ENCODE measurements around the gene DPEP3.
A peak's percentile ranks its signal among the peaks of the same experiment; 100 is the strongest.
"Not testable (repeated sequence)": the region's sequence is repeated elsewhere in the genome, so short reads cannot be mapped to it uniquely, and the experiment has no call there.

The DPEP3 gene, protein sequence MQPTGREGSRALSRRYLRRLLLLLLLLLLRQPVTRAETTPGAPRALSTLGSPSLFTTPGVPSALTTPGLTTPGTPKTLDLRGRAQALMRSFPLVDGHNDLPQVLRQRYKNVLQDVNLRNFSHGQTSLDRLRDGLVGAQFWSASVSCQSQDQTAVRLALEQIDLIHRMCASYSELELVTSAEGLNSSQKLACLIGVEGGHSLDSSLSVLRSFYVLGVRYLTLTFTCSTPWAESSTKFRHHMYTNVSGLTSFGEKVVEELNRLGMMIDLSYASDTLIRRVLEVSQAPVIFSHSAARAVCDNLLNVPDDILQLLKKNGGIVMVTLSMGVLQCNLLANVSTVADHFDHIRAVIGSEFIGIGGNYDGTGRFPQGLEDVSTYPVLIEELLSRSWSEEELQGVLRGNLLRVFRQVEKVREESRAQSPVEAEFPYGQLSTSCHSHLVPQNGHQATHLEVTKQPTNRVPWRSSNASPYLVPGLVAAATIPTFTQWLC

GRCh38 chr16:67979955-67980678 is at the start of gene DPEP3:
Gene DPEP3, minus strand, starts transcription at chr16:67980499. Its CDS starts 119 bp downstream, at chr16:67980380.
- DNase-seq (ENCODE audit: low read depth), result no peak

- no peak for DNase-seq (ENCODE audit: low read depth)
Observed at GRCh38 chr16:68028996-68029395, 48.7 kb upstream of the DPEP3 start.

DNA sequence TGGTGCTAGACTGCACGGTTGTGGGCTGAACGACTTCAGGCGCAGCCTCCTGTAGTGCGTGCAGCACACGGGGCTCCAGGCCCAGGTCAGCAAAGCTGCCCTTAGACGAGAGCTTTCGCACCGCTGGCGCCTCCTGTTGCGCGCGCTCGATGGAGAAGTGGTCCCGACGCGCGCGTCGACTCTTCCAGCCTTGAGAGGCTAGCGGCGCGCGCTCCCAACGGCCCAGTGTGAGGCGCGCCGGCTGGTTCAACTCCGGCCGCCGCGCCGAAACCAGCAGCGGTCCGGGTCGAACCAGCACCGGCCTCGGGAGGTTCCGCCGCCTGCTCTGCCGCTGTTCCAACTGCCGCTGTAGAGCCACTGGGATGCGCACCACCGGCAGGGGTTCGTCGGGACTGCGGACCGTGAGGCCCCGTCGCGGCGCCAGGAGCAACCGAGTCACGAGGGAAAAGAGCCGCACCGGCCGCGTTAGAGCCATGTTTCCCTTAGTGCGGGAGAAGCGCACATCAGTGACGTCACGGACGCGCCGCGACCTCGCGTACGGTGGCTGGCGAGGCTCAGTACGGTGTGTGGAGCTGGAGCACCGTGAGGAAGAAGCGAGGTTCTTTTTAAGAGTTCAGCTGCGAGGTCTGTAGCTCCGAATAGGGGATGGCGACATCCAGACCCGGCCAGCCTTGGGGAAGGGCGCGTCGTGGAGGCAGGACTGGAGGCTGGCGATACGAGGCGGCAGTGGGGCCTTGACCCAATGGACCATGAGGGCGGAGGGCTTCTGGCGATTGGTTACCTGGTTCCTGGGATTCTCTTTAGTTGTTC is 42.6 kb upstream of the DPEP3 start, which contains the start of the genes DDX28 and DUS2:
Gene DDX28 (minus strand): TSS at position 505 of the 810 bp plus-strand sequence. CDS start 30 bp downstream, at position 475.
Gene DUS2 (plus strand): TSS at position 557 of the 810 bp plus-strand sequence. CDS start 14,740 bp downstream, outside the sequence.
- peak; percentile 90 for DNase-seq (ENCODE audit: low read depth)

- DNase-seq (ENCODE audit: low read depth), result no peak
Observed at GRCh38 chr16:68022278-68022727, 42.0 kb upstream of the DPEP3 start.

GRCh38 chr16:68021490-68021889 is 41.2 kb upstream of the DPEP3 start:
- DNase-seq (ENCODE audit: low read depth), result no peak

GRCh38 chr16:68019167-68019680 is 38.9 kb upstream of the DPEP3 start:
- DNase-seq (ENCODE audit: low read depth), result no peak

DNA sequence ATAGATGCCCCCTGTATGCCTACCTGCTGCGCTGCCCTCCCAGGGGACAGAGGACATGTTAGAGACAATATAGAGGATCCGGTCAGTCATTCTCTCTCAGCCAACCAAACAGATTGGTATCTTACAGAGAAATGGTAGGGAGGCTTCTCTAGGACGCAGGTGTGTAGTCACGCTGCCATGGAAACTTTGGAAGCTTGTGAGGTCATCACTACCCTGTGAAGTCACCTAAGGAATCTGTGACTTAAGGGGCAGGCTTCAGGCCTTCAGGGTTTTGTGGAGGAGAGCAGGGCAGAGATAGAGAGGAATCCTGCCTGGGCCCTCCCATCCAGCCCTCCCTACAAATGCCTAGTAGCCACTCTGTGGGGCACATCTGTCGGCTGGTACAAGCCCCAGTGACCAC is 35.4 kb upstream of the DPEP3 start, which contains the start of gene DPEP2NB:
Gene DPEP2NB (minus strand): TSS at position 231 of the 400 bp plus-strand sequence. CDS start 141 bp downstream, at position 90.
- no peak for DNase-seq (ENCODE audit: low read depth)

- DNase-seq (ENCODE audit: low read depth), result no peak
Observed at GRCh38 chr16:68013440-68013839, 33.1 kb upstream of the DPEP3 start.

DNA sequence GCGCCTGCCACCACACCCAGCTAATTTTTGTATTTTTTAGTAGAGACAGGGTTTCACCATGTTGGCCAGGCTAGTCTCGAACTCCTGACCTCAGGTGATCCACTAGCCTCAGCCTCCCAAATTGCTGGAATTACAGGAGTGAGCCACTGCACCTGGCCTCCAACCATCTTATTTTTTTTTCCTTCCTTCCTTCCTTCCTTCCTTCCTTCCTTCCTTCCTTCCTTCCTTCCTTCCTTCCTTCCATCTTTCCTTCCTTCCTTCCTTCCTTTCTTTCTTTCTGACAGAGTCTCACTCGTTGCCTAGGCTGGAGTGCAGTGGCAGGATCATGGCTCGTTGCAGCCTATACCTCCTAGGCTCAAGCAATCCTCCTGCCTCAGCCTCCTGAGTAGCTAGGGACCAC is 29.6 kb upstream of the DPEP3 start:
- DNase-seq (ENCODE audit: low read depth), result not testable (repeated sequence)

GRCh38 chr16:68009157-68009735 is 28.9 kb upstream of the DPEP3 start:
- DNase-seq (ENCODE audit: low read depth), result no peak

- DNase-seq (ENCODE audit: low read depth), result peak; percentile 63
Observed at GRCh38 chr16:68005786-68006286, 25.5 kb upstream of the DPEP3 start.

- no peak for DNase-seq (ENCODE audit: low read depth)
Observed at GRCh38 chr16:68005211-68005610, 24.9 kb upstream of the DPEP3 start.

DNA sequence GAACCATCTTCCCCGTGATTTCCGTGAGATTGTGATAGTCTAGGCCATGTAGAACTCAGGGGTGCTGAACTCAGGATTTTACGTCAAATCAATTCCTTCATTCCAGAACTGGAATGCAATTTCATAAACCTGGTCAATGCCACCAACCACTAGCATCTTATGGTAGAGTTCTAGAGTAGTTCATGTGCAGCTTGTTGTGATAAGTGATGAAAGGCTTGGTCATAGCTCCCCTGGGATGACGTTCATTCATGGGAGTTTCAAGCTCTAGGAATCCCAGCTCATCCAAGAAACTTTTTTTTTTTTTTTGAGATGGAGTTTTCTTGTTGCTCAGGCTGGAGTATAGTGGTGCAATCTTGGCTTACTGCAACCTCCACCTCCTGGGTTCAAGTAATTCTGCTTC is 22.7 kb upstream of the DPEP3 start:
- no peak for DNase-seq (ENCODE audit: low read depth)

DNA sequence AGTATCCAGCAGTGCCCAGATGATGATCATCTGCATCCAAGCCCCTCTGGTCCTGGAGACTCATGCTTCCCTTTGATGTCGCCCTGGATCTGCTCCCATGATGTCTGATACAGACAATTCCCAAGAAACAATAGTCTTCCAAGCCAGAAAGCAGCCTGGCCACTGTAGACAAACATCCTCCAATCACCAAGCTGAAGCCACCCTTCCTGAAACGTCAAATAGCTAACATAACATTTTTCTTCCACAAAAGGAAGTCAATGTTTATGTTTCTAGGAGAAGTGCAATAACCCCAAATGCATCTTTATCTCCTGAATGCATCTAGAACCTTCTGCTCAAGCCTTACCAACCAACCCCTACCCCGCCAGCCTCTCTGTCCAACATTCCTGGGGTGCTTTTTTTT is 20.2 kb upstream of the DPEP3 start:
- DNase-seq (ENCODE audit: low read depth), result no peak

- no peak for DNase-seq (ENCODE audit: low read depth)
Observed at GRCh38 chr16:67999985-68000384, 19.7 kb upstream of the DPEP3 start.

- DNase-seq (ENCODE audit: low read depth), result peak; percentile 21
Observed at GRCh38 chr16:67998779-67999688, 18.7 kb upstream of the DPEP3 start, which contains the start of gene DPEP2. Gene DPEP2, minus strand, starts transcription at chr16:67999484. Its CDS starts 6,272 bp downstream, at chr16:67993212.

DNA sequence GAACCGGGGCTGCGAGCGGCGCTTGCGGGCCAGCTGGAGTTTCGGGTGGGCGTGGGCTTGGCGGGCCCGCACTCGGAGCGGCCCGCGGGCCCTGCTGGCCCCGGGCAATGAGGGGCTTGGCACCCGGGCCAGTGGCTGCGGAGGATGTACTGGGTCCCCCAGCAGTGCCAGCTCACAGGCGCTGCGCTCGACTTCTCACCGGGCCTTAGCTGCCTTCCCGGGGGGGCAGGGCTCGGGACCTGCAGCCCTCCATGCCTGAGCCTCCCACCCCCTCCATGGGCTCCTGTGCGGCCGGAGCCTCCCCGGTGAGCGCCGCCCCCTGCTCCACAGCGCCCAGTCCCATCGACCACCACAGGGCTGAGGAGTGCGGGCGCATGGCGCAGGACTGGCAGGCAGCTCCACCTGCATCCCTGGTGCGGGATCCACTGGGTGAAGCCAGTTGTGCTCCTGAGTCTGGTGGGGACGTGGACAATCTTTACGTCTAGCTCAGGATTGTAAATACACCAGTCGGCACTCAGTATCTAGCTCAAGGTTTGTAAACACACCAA is 18.0 kb upstream of the DPEP3 start:
- DNase-seq (ENCODE audit: low read depth), result not testable (repeated sequence)

DNA sequence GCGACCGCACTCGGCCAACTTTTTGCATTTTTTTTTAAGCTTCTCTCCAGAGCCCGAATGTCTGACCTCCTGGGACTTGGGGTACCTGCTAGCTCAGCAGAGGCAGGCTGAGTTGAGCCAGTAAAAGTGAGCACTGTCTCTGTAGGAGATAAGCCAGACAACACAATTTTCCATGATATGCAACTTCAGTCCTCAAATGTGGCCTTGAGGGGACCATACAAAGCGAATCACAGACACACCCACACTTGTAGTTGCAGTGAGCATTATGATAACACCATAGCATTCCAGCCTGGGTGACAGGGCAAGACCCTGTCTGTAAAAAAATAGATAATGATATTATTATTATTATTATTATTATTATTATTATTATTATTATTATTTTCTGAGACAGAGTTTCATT is 16.4 kb upstream of the DPEP3 start:
- DNase-seq (ENCODE audit: low read depth), result no peak

DNA sequence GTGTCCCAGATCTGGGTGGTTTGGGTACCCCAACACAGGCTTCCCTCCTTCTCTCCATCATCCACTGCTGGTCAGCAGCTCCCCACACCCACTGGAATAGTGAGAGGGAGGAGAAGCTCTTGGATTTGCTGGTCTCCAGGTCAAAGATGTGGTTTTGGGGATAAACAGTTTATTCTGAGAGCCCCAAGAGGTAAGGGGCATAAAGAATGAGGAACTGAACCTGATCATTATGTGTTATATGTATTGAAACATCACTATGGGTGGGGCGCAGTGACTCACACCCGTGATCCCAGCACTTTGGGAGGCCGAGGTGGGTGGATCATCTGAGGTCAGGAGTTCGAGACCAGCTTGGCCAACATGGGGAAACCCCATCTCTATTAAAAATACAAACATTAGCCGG is 15.1 kb upstream of the DPEP3 start:
- DNase-seq (ENCODE audit: low read depth), result no peak

All from amniotic epithelial cell (primary cell).